Upper lobe of left lung (tissue), 6 donors: ENCODE data around the gene PRLR. TPM values are rescaled to one million over a fixed set of nuclear protein-coding genes. Genes with fewer than 3 reads are reported as not detected.
A peak's percentile ranks its signal among the peaks of the same experiment; 100 is the strongest.

Source experiments
- ATAC-seq, 2 donors: fragments of 200-7000 bp; cut with Tn5 transposase; one replicate each; pipeline ENCODE4 v1.9.1; 2022; ENCODE audit warnings: mild to moderate bottlenecking in 2 of 2, moderate library complexity in 2 of 2; ENCODE audit not compliant: low FRiP score in 2 of 2
- DNase-seq, 2 donors: peaks; one replicate each; pipeline ENCODE4 v3.0.0-alpha.2; 2019 to 2020
- H3K27ac ChIP-seq, 4 donors: fragments of 200-600 bp; sonication (generic); one replicate each; pipeline ENCODE4 v1.5.1; 2016 to 2019
- H3K27me3 ChIP-seq, 4 donors: fragments of 200-600 bp; sonication (generic); one replicate each; pipeline ENCODE4 v1.5.1; 2017 to 2019
- H3K36me3 ChIP-seq, 4 donors: fragments of 200-600 bp; sonication (generic); one replicate each; pipeline ENCODE4 v1.5.1; 2016 to 2019
- H3K4me1 ChIP-seq, 4 donors: fragments of 200-600 bp; sonication (generic); one replicate each; pipeline ENCODE4 v1.5.1; 2018 to 2019
- H3K4me3 ChIP-seq, 4 donors: fragments of 200-600 bp; sonication (generic); one replicate each; pipeline ENCODE4 v1.5.1; 2017 to 2019; ENCODE audit warnings: mild to moderate bottlenecking in 2 of 4, moderate library complexity in 1 of 4
- H3K9me3 ChIP-seq, 4 donors: fragments of 200-600 bp; sonication (generic); one replicate each; pipeline ENCODE4 v1.5.1; 2018 to 2019
- EP300 ChIP-seq, 4 donors: sonication (generic); formaldehyde crosslinking; IDR thresholded peaks; one replicate each; pipeline ENCODE4 v1.5.1; 2017; ENCODE audit warnings: antibody characterized with exemption in 4 of 4, control low read depth in 2 of 4
- POLR2A ChIP-seq, 4 donors: fragments of 450-650 bp; IDR thresholded peaks; one replicate each; pipeline ENCODE4 v1.5.1; 2016 to 2017; ENCODE audit warnings: antibody characterized with exemption in 4 of 4, mild to moderate bottlenecking in 2 of 4
- POLR2AphosphoS5 ChIP-seq, 2 donors: sonication (generic); formaldehyde crosslinking; IDR thresholded peaks; one replicate each; pipeline ENCODE4 v1.5.1; 2017; ENCODE audit warnings: antibody characterized with exemption in 2 of 2
- WGBS, 2 donors: methylation state at CpG; one replicate each; pipeline ENCODE4 v1.1.5; 2017 to 2018; 5-methylcytosine and 5-hydroxymethylcytosine counted together
- total RNA-seq, 6 donors: library from RNA; depleted of rRNA in 4 of 6; stranded (reverse); fragments of >200 nt in 4 of 6; gene quantifications; one replicate each; pipeline versions ENCODE4 v1.1.0 to v1.2.1, GENCODE V29; 2016 to 2021
- TF ChIP-seq, protein P1 (sequence below), 6 experiments: fragments of 450-650 bp in 4 of 6; fragments of 200-600 bp in 2 of 6; sonication (generic) in 2 of 6; IDR thresholded peaks; one replicate each; pipeline ENCODE4 v1.5.1; 2016 to 2019; ENCODE audit warnings: antibody characterized with exemption in 6 of 6
- donor health status: DM: no; HTN: no; CAD: no; lungs with moderate emphysema.
- donor health status: DM: no; HTN: yes; CAD: no; lungs with severe emphysema.

PRLR gene
- total RNA-seq, 6 donors from 2014 or later: 0.49 to 3.6 (median 1.8) TPM; not detected in 1

GRCh38 chr5:35218981-35219380 lies 11.3 kb downstream of the PRLR start:
- ATAC-seq: no peak
- Histone ChIP-seq H3K27me3 (no peaks in the 10 kb centered on the region), H3K36me3 (no peaks in the 10 kb centered on the region), H3K27ac (no peak overlapping the region), H3K4me1 (no peaks in the 10 kb centered on the region), H3K9me3 (no peaks in the 10 kb centered on the region), H3K4me3 (no peak overlapping the region)
- no peak for TF ChIP-seq POLR2AphosphoS5 (IDR thresholded peaks at IDR 0.05)
- no peak for TF ChIP-seq EP300 (IDR thresholded peaks at IDR 0.05)
- no peak for TF ChIP-seq POLR2A (IDR thresholded peaks at IDR 0.05)
- TF ChIP-seq, protein P1, sequence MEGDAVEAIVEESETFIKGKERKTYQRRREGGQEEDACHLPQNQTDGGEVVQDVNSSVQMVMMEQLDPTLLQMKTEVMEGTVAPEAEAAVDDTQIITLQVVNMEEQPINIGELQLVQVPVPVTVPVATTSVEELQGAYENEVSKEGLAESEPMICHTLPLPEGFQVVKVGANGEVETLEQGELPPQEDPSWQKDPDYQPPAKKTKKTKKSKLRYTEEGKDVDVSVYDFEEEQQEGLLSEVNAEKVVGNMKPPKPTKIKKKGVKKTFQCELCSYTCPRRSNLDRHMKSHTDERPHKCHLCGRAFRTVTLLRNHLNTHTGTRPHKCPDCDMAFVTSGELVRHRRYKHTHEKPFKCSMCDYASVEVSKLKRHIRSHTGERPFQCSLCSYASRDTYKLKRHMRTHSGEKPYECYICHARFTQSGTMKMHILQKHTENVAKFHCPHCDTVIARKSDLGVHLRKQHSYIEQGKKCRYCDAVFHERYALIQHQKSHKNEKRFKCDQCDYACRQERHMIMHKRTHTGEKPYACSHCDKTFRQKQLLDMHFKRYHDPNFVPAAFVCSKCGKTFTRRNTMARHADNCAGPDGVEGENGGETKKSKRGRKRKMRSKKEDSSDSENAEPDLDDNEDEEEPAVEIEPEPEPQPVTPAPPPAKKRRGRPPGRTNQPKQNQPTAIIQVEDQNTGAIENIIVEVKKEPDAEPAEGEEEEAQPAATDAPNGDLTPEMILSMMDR (IDR thresholded peaks at IDR 0.05): no peak
- WGBS, 2 donors: 95 to 97% methylated on average over 4 of the region's 4 CpGs
- peak in 1 of 2 donors; percentile 14 for DNase-seq

- WGBS, 2 donors: 96 to 97% methylated on average over 2 of the region's 2 CpGs
- H3K4me1 ChIP-seq: no peaks in the 10 kb centered on the region
- no peak overlapping the region for H3K4me3 ChIP-seq
- no peak overlapping the region for H3K27ac ChIP-seq
- no peaks in the 10 kb centered on the region for H3K36me3 ChIP-seq
- H3K9me3 ChIP-seq: no peaks in the 10 kb centered on the region
- TF ChIP-seq, protein P1 (IDR thresholded peaks at IDR 0.05): no peak
- TF ChIP-seq POLR2AphosphoS5 (IDR thresholded peaks at IDR 0.05): no peak
- TF ChIP-seq EP300 (IDR thresholded peaks at IDR 0.05): no peak
- no peak for TF ChIP-seq POLR2A (IDR thresholded peaks at IDR 0.05)
- ATAC-seq (no peak), DNase-seq (no peak)
- H3K27me3 ChIP-seq: no peaks in the 10 kb centered on the region
Observed at GRCh38 chr5:35214051-35214450, 16.2 kb downstream of the PRLR start.

DNA sequence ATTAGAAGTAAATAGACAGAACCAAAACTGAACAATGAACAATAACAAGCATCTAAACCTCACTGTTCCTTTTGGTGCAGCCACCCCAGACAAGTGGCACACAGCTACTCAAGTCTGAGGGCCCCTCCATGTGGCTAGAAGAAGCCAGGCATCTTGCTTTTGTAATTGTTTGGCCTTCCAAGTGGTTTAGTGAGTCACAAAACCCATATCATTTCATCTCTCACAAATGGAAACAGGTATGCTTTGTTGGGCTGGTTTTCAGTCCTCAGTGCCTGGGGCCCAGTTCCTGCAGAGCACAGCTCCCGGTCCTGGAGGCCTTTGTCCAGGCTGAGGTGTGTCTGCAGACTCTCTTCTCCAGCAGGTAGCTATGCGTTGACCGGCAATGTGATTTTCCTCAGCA lies 16.7 kb downstream of the PRLR start:
- TF ChIP-seq EP300 (IDR thresholded peaks at IDR 0.05) (no peak), POLR2A (IDR thresholded peaks at IDR 0.05) (no peak), POLR2AphosphoS5 (IDR thresholded peaks at IDR 0.05) (no peak)
- TF ChIP-seq, protein P1 (IDR thresholded peaks at IDR 0.05): no peak
- no peak for DNase-seq
- WGBS, 2 donors: 96 to 100% methylated on average over 3 of the region's 3 CpGs

GRCh38 chr5:35212122-35212982 lies 17.9 kb downstream of the PRLR start:
- no peak for TF ChIP-seq EP300 (IDR thresholded peaks at IDR 0.05)
- no peak for TF ChIP-seq POLR2AphosphoS5 (IDR thresholded peaks at IDR 0.05)
- no peak for TF ChIP-seq POLR2A (IDR thresholded peaks at IDR 0.05)
- TF ChIP-seq, protein P1 (IDR thresholded peaks at IDR 0.05): no peak
- DNase-seq (no peak), ATAC-seq (no peak)
- WGBS, 2 donors: 60 to 93% methylated on average over 3 of the region's 3 CpGs
- Histone ChIP-seq H3K36me3 (no peaks in the 10 kb centered on the region), H3K27me3 (no peaks in the 10 kb centered on the region), H3K9me3 (no peaks in the 10 kb centered on the region), H3K4me3 (no peak overlapping the region), H3K27ac (no peak overlapping the region), H3K4me1 (no peaks in the 10 kb centered on the region)

More for the DNA sequence above, 16.7 kb downstream of the PRLR start:
- Histone ChIP-seq H3K4me3 (no peak overlapping the region), H3K27ac (no peak overlapping the region), H3K27me3 (no peaks in the 10 kb centered on the region), H3K9me3 (no peaks in the 10 kb centered on the region), H3K4me1 (no peaks in the 10 kb centered on the region), H3K36me3 (no peaks in the 10 kb centered on the region)
- no peak for ATAC-seq
